ENCODE results near the gene MAP7D3.

MAP7D3 gene

DNA sequence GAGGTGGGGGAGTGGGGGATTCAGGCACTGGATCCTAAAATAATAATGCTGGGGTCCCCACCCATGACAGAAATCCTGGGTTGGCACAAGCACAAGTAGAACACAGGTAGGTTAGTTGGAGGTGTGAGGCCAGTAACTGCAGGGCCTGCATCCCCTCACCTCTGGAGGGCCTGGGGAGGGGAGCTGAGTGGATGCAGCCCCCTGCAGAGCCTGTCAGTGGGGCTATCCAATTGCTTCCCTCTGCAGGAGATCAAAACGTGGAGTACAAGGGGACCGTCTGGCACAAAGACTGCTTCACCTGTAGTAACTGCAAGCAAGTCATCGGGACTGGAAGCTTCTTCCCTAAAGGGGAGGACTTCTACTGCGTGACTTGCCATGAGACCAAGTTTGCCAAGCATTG lies 43.7 kb downstream of the MAP7D3 start:
- peaks cover 7 to 11% of the 10 kb centered on the region in 2 donors for H3K36me3 ChIP-seq (replicated peaks in 1 of 2; ENCODE audit: control insufficient read depth in 2 of 2, insufficient read depth in 2 of 2, low read length in 2 of 2)
- no peak overlapping the region for H3K4me2 ChIP-seq (ENCODE audit: insufficient read depth, low read length, poor library complexity, severe bottlenecking)
- H2BK15ac ChIP-seq (ENCODE audit: low read length) = no peak overlapping the region
- no peak overlapping the region for H3K4ac ChIP-seq (ENCODE audit: low read length)
- peaks cover 3 to 4% of the 10 kb centered on the region in 2 donors for H3K4me1 ChIP-seq (ENCODE audit: control insufficient read depth in 2 of 2, insufficient read depth in 1 of 2, low read depth in 1 of 2, low read length in 2 of 2)
- H3K27me3 ChIP-seq (ENCODE audit: control insufficient read depth in 3 of 3, insufficient read depth in 3 of 3, low read depth in 1 of 3, low read length in 3 of 3) = peaks cover 0 to 2% (median 0%) of the 10 kb centered on the region in 3 experiments
- no peak overlapping the region for H3K4me3 ChIP-seq (ENCODE audit: low read length in 2 of 2)
- no peak overlapping the region for H2BK120ac ChIP-seq (ENCODE audit: low read depth, low read length)
- no peak overlapping the region for H4K91ac ChIP-seq (ENCODE audit: low read depth, low read length, poor library complexity)
- no peak overlapping the region for H2AK5ac ChIP-seq (ENCODE audit: low read depth, low read length)
- H3K79me1 ChIP-seq (ENCODE audit: low read depth, low read length) = no peaks in the 10 kb centered on the region
- H3K14ac ChIP-seq (ENCODE audit: low read length) = no peak overlapping the region
- WGBS, 2 donors (ENCODE audit: extremely low coverage in 2 of 2, insufficient read length in 2 of 2, insufficient replicate concordance in 1 of 2) = no CpG with 5 or more reads among the region's 4 CpGs
- H4K8ac ChIP-seq (ENCODE audit: low read depth, low read length) = no peak overlapping the region
- no peak overlapping the region for H3K23ac ChIP-seq (ENCODE audit: low read depth, low read length, poor library complexity)
- H2BK12ac ChIP-seq (ENCODE audit: low read length) = no peak overlapping the region
- no peaks in the 10 kb centered on the region for H3K9me3 ChIP-seq (replicated peaks in 1 of 2; ENCODE audit: control insufficient read depth in 2 of 2, insufficient read depth in 1 of 2, low read depth in 1 of 2, low read length in 2 of 2)
- no peak overlapping the region for H3K27ac ChIP-seq (replicated peaks; ENCODE audit: low read length)
- no peak overlapping the region for H3K9ac ChIP-seq (ENCODE audit: low read depth, low read length, poor library complexity)
- H2AFZ ChIP-seq (ENCODE audit: low read length) = no peak overlapping the region
- no peak overlapping the region for H3K18ac ChIP-seq (ENCODE audit: low read length)
- no peak for DNase-seq (ENCODE audit: low spot score)
- no peak overlapping the region for H2BK5ac ChIP-seq (ENCODE audit: low read length)

DNA sequence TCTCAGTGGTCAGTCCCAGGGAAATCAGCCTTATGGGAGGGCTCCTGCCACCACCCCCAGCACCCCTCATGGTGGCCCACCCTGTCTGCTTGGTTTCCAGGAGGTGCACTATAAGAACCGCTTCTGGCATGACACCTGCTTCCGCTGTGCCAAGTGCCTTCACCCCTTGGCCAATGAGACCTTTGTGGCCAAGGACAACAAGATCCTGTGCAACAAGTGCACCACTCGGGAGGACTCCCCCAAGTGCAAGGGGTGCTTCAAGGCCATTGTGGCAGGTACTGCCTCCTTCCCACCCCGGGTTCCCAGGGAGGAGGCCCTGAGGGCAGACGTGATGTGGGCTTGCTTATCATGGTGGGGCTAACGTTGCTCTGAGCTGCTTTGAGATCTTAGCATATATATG lies 44.3 kb downstream of the MAP7D3 start:
- Histone ChIP-seq H2AK5ac (ENCODE audit: low read depth, low read length) (no peak overlapping the region), H4K8ac (ENCODE audit: low read depth, low read length) (no peak overlapping the region), H3K27me3 (ENCODE audit: control insufficient read depth in 3 of 3, insufficient read depth in 3 of 3, low read depth in 1 of 3, low read length in 3 of 3) (peaks cover 0 to 2% (median 0%) of the 10 kb centered on the region in 3 experiments), H3K18ac (ENCODE audit: low read length) (no peak overlapping the region), H4K91ac (ENCODE audit: low read depth, low read length, poor library complexity) (no peak overlapping the region), H2BK15ac (ENCODE audit: low read length) (no peak overlapping the region), H3K27ac (replicated peaks; ENCODE audit: low read length) (no peak overlapping the region), H3K4me2 (ENCODE audit: insufficient read depth, low read length, poor library complexity, severe bottlenecking) (no peak overlapping the region), H2BK120ac (ENCODE audit: low read depth, low read length) (no peak overlapping the region), H3K9me3 (replicated peaks in 1 of 2; ENCODE audit: control insufficient read depth in 2 of 2, insufficient read depth in 1 of 2, low read depth in 1 of 2, low read length in 2 of 2) (no peaks in the 10 kb centered on the region), H3K9ac (ENCODE audit: low read depth, low read length, poor library complexity) (no peak overlapping the region), H2AFZ (ENCODE audit: low read length) (no peak overlapping the region), H2BK5ac (ENCODE audit: low read length) (no peak overlapping the region), H2BK12ac (ENCODE audit: low read length) (no peak overlapping the region), H3K4me3 (ENCODE audit: low read length in 2 of 2) (no peak overlapping the region), H3K79me1 (ENCODE audit: low read depth, low read length) (no peaks in the 10 kb centered on the region), H3K4me1 (ENCODE audit: control insufficient read depth in 2 of 2, insufficient read depth in 1 of 2, low read depth in 1 of 2, low read length in 2 of 2) (peaks cover 2 to 4% of the 10 kb centered on the region in 2 donors), H3K36me3 (replicated peaks in 1 of 2; ENCODE audit: control insufficient read depth in 2 of 2, insufficient read depth in 2 of 2, low read length in 2 of 2) (peaks cover 7 to 11% of the 10 kb centered on the region in 2 donors), H3K4ac (ENCODE audit: low read length) (no peak overlapping the region), H3K14ac (ENCODE audit: low read length) (no peak overlapping the region), H3K23ac (ENCODE audit: low read depth, low read length, poor library complexity) (no peak overlapping the region)
- DNase-seq (ENCODE audit: low spot score) = no peak
- no CpG with 5 or more reads among the region's 6 CpGs for WGBS, 2 donors (ENCODE audit: extremely low coverage in 2 of 2, insufficient read length in 2 of 2, insufficient replicate concordance in 1 of 2)

DNA sequence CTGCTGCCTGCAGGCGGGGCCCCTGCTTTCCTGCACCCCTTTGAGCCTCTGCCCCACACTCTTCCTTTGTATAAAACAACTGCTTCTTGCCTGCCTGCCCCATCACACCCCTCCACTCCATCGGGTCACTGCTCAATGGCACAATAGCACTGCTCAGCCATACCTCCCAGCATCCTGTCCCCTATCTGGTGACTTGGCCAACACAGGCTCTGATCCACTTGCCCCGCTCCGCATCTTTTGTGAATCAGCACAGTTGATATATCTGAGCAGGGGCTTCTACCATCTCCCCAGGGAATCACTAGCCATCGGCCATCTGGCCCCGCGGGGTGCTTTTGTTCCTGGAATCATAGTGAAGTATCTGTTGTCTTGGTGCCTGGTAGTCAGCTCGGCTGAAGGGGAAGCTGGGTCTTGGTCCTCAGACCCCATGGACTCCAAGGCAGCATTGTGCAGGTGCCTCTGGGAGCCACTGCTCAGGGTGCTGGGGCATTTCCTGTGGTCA lies 45.3 kb downstream of the MAP7D3 start:
- no peak overlapping the region for H2AFZ ChIP-seq (ENCODE audit: low read length)
- no peak overlapping the region for H2BK12ac ChIP-seq (ENCODE audit: low read length)
- no peaks in the 10 kb centered on the region for H3K9me3 ChIP-seq (replicated peaks in 1 of 2; ENCODE audit: control insufficient read depth in 2 of 2, insufficient read depth in 1 of 2, low read depth in 1 of 2, low read length in 2 of 2)
- H3K23ac ChIP-seq (ENCODE audit: low read depth, low read length, poor library complexity) = no peak overlapping the region
- H3K4ac ChIP-seq (ENCODE audit: low read length) = no peak overlapping the region
- no peaks in the 10 kb centered on the region for H3K79me1 ChIP-seq (ENCODE audit: low read depth, low read length)
- peaks cover 3 to 4% of the 10 kb centered on the region in 2 donors for H3K4me1 ChIP-seq (ENCODE audit: control insufficient read depth in 2 of 2, insufficient read depth in 1 of 2, low read depth in 1 of 2, low read length in 2 of 2)
- no peak overlapping the region for H2BK5ac ChIP-seq (ENCODE audit: low read length)
- peaks cover 7 to 11% of the 10 kb centered on the region in 2 donors for H3K36me3 ChIP-seq (replicated peaks in 1 of 2; ENCODE audit: control insufficient read depth in 2 of 2, insufficient read depth in 2 of 2, low read length in 2 of 2)
- no peak overlapping the region for H3K4me3 ChIP-seq (ENCODE audit: low read length in 2 of 2)
- H3K4me2 ChIP-seq (ENCODE audit: insufficient read depth, low read length, poor library complexity, severe bottlenecking) = no peak overlapping the region
- peaks cover 0 to 2% (median 0%) of the 10 kb centered on the region in 3 experiments for H3K27me3 ChIP-seq (ENCODE audit: control insufficient read depth in 3 of 3, insufficient read depth in 3 of 3, low read depth in 1 of 3, low read length in 3 of 3)
- H4K91ac ChIP-seq (ENCODE audit: low read depth, low read length, poor library complexity) = no peak overlapping the region
- WGBS, 2 donors (ENCODE audit: extremely low coverage in 2 of 2, insufficient read length in 2 of 2, insufficient replicate concordance in 1 of 2) = no CpG with 5 or more reads among the region's 8 CpGs
- H2AK5ac ChIP-seq (ENCODE audit: low read depth, low read length) = no peak overlapping the region
- no peak overlapping the region for H2BK15ac ChIP-seq (ENCODE audit: low read length)
- no peak overlapping the region for H3K9ac ChIP-seq (ENCODE audit: low read depth, low read length, poor library complexity)
- H3K27ac ChIP-seq (replicated peaks; ENCODE audit: low read length) = no peak overlapping the region
- no peak overlapping the region for H3K14ac ChIP-seq (ENCODE audit: low read length)
- no peak overlapping the region for H4K8ac ChIP-seq (ENCODE audit: low read depth, low read length)
- DNase-seq (ENCODE audit: low spot score) = no peak
- no peak overlapping the region for H3K18ac ChIP-seq (ENCODE audit: low read length)
- no peak overlapping the region for H2BK120ac ChIP-seq (ENCODE audit: low read depth, low read length)

DNA sequence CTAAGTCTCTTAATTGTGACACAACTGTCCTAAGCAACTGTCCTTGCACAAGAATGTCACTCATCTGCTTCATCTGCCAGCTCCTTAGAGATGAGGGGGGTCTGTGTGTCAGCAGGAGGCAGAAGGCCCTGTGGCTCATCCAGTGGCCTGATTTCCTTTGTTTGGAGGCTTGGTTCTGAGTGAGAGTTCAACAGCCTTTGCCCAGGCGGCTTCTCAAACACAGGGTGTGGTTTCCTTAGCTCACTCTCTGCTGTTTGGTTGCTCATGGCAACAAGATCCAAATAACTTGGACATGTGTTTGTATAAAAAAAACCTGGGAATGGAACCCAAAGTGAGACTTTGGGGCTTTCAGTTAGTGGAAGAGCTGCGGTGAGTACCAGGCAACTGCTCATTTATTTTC lies 46.6 kb downstream of the MAP7D3 start:
- no peak overlapping the region for H3K18ac ChIP-seq (ENCODE audit: low read length)
- no peak overlapping the region for H2BK120ac ChIP-seq (ENCODE audit: low read depth, low read length)
- no peak overlapping the region for H3K27ac ChIP-seq (replicated peaks; ENCODE audit: low read length)
- H4K8ac ChIP-seq (ENCODE audit: low read depth, low read length) = no peak overlapping the region
- no CpG with 5 or more reads among the region's 2 CpGs for WGBS, 2 donors (ENCODE audit: extremely low coverage in 2 of 2, insufficient read length in 2 of 2, insufficient replicate concordance in 1 of 2)
- no peaks in the 10 kb centered on the region for H3K9me3 ChIP-seq (replicated peaks in 1 of 2; ENCODE audit: control insufficient read depth in 2 of 2, insufficient read depth in 1 of 2, low read depth in 1 of 2, low read length in 2 of 2)
- H2AFZ ChIP-seq (ENCODE audit: low read length) = no peak overlapping the region
- no peak overlapping the region for H3K4me2 ChIP-seq (ENCODE audit: insufficient read depth, low read length, poor library complexity, severe bottlenecking)
- H4K91ac ChIP-seq (ENCODE audit: low read depth, low read length, poor library complexity) = no peak overlapping the region
- H3K4ac ChIP-seq (ENCODE audit: low read length) = no peak overlapping the region
- no peak overlapping the region for H3K14ac ChIP-seq (ENCODE audit: low read length)
- H3K9ac ChIP-seq (ENCODE audit: low read depth, low read length, poor library complexity) = no peak overlapping the region
- no peak overlapping the region for H3K23ac ChIP-seq (ENCODE audit: low read depth, low read length, poor library complexity)
- no peak overlapping the region for H2BK15ac ChIP-seq (ENCODE audit: low read length)
- no peak for DNase-seq (ENCODE audit: low spot score)
- no peak overlapping the region for H2AK5ac ChIP-seq (ENCODE audit: low read depth, low read length)
- H3K4me1 ChIP-seq (ENCODE audit: control insufficient read depth in 2 of 2, insufficient read depth in 1 of 2, low read depth in 1 of 2, low read length in 2 of 2) = peaks cover 0 to 3% of the 10 kb centered on the region in 2 donors
- H3K27me3 ChIP-seq (ENCODE audit: control insufficient read depth in 3 of 3, insufficient read depth in 3 of 3, low read depth in 1 of 3, low read length in 3 of 3) = no peaks in the 10 kb centered on the region
- no peaks in the 10 kb centered on the region for H3K79me1 ChIP-seq (ENCODE audit: low read depth, low read length)
- H2BK5ac ChIP-seq (ENCODE audit: low read length) = no peak overlapping the region
- peaks cover 7 to 10% of the 10 kb centered on the region in 2 donors for H3K36me3 ChIP-seq (replicated peaks in 1 of 2; ENCODE audit: control insufficient read depth in 2 of 2, insufficient read depth in 2 of 2, low read length in 2 of 2)
- no peak overlapping the region for H2BK12ac ChIP-seq (ENCODE audit: low read length)
- H3K4me3 ChIP-seq (ENCODE audit: low read length in 2 of 2) = no peak overlapping the region
